ENCODE data around the gene CDT1.

The CDT1 gene

DNA sequence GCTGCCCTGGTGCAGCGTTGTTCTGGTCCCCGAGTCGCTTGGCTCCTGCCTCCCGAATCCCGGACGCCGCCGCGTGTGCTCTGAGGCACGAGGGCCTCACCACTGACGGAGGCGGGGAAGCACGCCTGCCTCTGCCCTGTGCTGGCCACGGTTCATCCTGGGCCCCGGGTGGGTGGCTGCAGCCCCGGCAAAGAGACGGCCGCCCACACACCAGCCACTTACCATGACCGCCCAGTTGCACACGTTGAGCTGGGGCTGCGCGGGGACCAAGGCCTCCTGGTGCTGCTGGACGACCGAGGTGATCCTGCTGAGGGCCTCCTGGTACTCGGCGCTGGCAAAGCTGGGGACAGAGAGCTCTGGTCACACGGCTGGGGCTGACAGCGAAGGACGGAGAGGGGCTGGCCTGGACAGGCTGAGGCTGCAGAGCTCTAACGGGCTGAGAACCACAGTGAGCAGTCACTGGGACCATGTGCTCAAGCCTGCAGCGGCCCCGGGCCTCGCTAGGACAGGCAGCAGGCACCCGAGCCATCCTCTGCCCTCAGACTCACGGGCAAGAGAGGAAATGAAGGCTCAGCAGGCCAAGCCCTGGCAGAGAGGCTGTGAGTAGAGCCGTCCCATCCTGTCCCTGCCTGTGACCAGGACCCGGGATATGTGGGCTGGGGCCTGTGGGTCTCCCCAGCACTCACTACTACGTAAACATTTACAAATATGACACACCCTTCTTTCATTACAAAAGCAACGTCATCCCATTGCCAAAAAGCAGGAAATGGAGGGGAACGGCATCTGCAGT is 14.4 kb downstream of the CDT1 start:
- peak overlapping the region; percentile 18 for H4K91ac ChIP-seq (ENCODE audit: low read length)
- H2AFZ ChIP-seq (ENCODE audit: low read depth, low read length): no peak overlapping the region
- H3K79me1 ChIP-seq (replicated peaks; ENCODE audit: low read length, poor library complexity, severe bottlenecking): no peaks in the 10 kb centered on the region
- H3K4me2 ChIP-seq (ENCODE audit: low read length, poor library complexity, severe bottlenecking): no peak overlapping the region
- no peak overlapping the region for H2BK12ac ChIP-seq (ENCODE audit: low read length in 2 of 2)
- H3K4ac ChIP-seq (ENCODE audit: low read depth in 1 of 2, low read length in 2 of 2): no peak overlapping the region
- H3K27ac ChIP-seq (ENCODE audit: low read length, poor library complexity, severe bottlenecking): no peak overlapping the region
- no peak overlapping the region for H3K18ac ChIP-seq (ENCODE audit: low read depth in 1 of 2, low read length in 2 of 2)
- H2BK5ac ChIP-seq (ENCODE audit: low read depth, low read length, poor library complexity, severe bottlenecking): no peak overlapping the region
- no peak overlapping the region for H3K4me3 ChIP-seq (ENCODE audit: insufficient read depth in 1 of 2, low read depth in 1 of 2, low read length in 2 of 2)
- H3K9me3 ChIP-seq (ENCODE audit: control insufficient read depth, low read length): no peaks in the 10 kb centered on the region
- peaks cover 5% of the 10 kb centered on the region for H3K4me1 ChIP-seq (ENCODE audit: control insufficient read depth, insufficient read depth, low read depth, low read length)
- H3K9ac ChIP-seq (ENCODE audit: low read length): no peak overlapping the region
- no peak overlapping the region for H2BK120ac ChIP-seq (ENCODE audit: low read depth, low read length)
- no peak overlapping the region for H2AK5ac ChIP-seq (ENCODE audit: low read length, severe bottlenecking)
- H3K14ac ChIP-seq (ENCODE audit: low read length in 2 of 2): no peak overlapping the region
- no peak overlapping the region for H4K8ac ChIP-seq (ENCODE audit: low read length)
- H3K36me3 ChIP-seq (ENCODE audit: control insufficient read depth in 1 of 2, insufficient read depth in 2 of 2, low read depth in 1 of 2, low read length in 2 of 2): peaks cover 14 to 36% of the 10 kb centered on the region in 2 experiments
- no peak overlapping the region for H3K23ac ChIP-seq (ENCODE audit: low read length in 2 of 2)
- no peak overlapping the region for H2BK15ac ChIP-seq (ENCODE audit: low read depth, poor library complexity, severe bottlenecking)
- DNase-seq: no peak
- no peaks in the 10 kb centered on the region for H3K27me3 ChIP-seq (ENCODE audit: control insufficient read depth in 1 of 2, insufficient read depth in 1 of 2, low read length in 2 of 2)
- WGBS: 89% methylated on average over 40 of the region's 40 CpGs

DNA sequence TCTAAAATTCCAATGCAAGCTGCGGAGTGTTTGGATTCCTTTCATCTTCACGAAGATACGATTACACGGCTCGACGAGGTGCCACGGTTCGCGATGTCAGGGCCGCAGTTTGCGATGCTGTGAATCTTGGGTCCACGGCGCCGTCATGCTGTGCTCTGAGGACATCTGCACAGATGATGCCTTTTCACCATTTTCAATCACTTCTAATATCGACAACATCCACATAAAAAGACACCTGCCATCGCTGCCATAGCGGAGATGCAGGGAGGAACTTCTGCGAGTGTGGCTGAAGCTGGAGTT is 14.9 kb downstream of the CDT1 start:
- Histone ChIP-seq H3K4me3 (ENCODE audit: insufficient read depth in 1 of 2, low read depth in 1 of 2, low read length in 2 of 2) (no peak overlapping the region), H2BK15ac (ENCODE audit: low read depth, poor library complexity, severe bottlenecking) (no peak overlapping the region), H4K91ac (ENCODE audit: low read length) (no peak overlapping the region), H2BK5ac (ENCODE audit: low read depth, low read length, poor library complexity, severe bottlenecking) (no peak overlapping the region), H3K4ac (ENCODE audit: low read depth in 1 of 2, low read length in 2 of 2) (no peak overlapping the region), H2AFZ (ENCODE audit: low read depth, low read length) (no peak overlapping the region), H2AK5ac (ENCODE audit: low read length, severe bottlenecking) (no peak overlapping the region), H3K9ac (ENCODE audit: low read length) (no peak overlapping the region), H2BK120ac (ENCODE audit: low read depth, low read length) (no peak overlapping the region), H3K79me1 (replicated peaks; ENCODE audit: low read length, poor library complexity, severe bottlenecking) (no peaks in the 10 kb centered on the region), H3K4me1 (ENCODE audit: control insufficient read depth, insufficient read depth, low read depth, low read length) (peaks cover 5% of the 10 kb centered on the region), H3K27me3 (ENCODE audit: control insufficient read depth in 1 of 2, insufficient read depth in 1 of 2, low read length in 2 of 2) (no peaks in the 10 kb centered on the region), H3K9me3 (ENCODE audit: control insufficient read depth, low read length) (no peaks in the 10 kb centered on the region), H3K18ac (ENCODE audit: low read depth in 1 of 2, low read length in 2 of 2) (no peak overlapping the region), H3K36me3 (ENCODE audit: control insufficient read depth in 1 of 2, insufficient read depth in 2 of 2, low read depth in 1 of 2, low read length in 2 of 2) (peaks cover 16 to 37% of the 10 kb centered on the region in 2 experiments), H2BK12ac (ENCODE audit: low read length in 2 of 2) (no peak overlapping the region), H3K4me2 (ENCODE audit: low read length, poor library complexity, severe bottlenecking) (no peak overlapping the region), H4K8ac (ENCODE audit: low read length) (no peak overlapping the region), H3K27ac (ENCODE audit: low read length, poor library complexity, severe bottlenecking) (no peak overlapping the region), H3K14ac (ENCODE audit: low read length in 2 of 2) (no peak overlapping the region), H3K23ac (ENCODE audit: low read length in 2 of 2) (no peak overlapping the region)
- DNase-seq: no peak
- 93% methylated on average over 18 of the region's 18 CpGs for WGBS

DNA sequence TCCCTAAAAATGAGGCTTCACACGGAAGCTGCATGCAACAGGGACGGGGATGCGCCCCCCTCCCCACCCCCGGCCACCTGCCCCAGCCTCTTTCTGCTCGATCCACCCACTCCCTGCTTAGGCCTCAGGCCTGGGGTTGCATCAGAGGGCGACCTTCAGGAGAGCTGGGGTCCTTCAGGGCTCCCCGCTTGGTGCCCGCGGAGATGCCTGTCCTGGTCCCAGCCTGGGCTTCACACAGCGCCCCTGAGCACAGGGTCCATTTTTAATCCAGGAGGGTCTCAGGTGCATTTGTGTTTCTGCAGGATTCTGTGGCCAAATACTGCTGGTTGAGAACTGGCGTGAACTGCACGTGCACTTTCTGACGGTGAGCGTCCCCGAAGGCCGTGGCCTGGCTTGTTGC is 15.5 kb downstream of the CDT1 start:
- 85% methylated on average over 15 of the region's 16 CpGs for WGBS

DNA sequence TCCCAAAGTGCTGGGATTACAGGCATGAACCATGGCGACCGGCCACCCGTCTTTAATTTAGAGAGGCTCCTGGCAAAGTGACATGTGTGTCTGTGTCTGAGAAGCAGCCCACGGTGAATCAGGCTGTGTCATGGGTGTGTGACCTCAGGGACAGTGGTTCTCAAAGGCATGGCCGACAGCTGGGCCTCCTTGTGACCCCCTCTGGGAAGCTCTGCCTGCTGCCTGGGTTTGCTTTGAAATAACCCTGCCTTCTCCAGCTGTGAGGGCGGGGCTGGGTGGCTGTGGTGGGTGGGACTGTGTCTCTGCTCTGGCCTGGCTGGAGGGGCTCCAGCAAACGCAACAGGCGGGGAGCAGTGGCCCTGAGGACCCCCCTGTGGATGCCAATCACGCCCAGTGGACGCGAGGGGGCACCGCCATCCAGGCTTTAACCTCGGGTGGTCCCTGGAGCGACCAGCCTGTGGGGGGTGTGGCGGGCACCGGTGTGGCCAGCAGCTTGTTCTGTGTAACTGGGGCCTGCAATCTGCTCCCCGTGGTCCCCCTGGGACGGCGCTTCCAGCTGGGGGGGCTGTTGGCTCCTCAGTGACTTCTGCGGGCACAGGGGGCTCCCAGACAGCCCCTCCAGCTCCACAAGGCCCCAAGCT is 16.9 kb downstream of the CDT1 start:
- no peak overlapping the region for H4K8ac ChIP-seq (ENCODE audit: low read length)
- H3K9me3 ChIP-seq (ENCODE audit: control insufficient read depth, low read length): no peaks in the 10 kb centered on the region
- no peaks in the 10 kb centered on the region for H3K27me3 ChIP-seq (ENCODE audit: control insufficient read depth in 1 of 2, insufficient read depth in 1 of 2, low read length in 2 of 2)
- no peak overlapping the region for H3K23ac ChIP-seq (ENCODE audit: low read length in 2 of 2)
- no peak overlapping the region for H2BK12ac ChIP-seq (ENCODE audit: low read length in 2 of 2)
- H2BK15ac ChIP-seq (ENCODE audit: low read depth, poor library complexity, severe bottlenecking): no peak overlapping the region
- no peak overlapping the region for H3K4me2 ChIP-seq (ENCODE audit: low read length, poor library complexity, severe bottlenecking)
- H2BK120ac ChIP-seq (ENCODE audit: low read depth, low read length): no peak overlapping the region
- peaks cover 5% of the 10 kb centered on the region for H3K4me1 ChIP-seq (ENCODE audit: control insufficient read depth, insufficient read depth, low read depth, low read length)
- H3K79me1 ChIP-seq (replicated peaks; ENCODE audit: low read length, poor library complexity, severe bottlenecking): no peaks in the 10 kb centered on the region
- H3K4ac ChIP-seq (ENCODE audit: low read depth in 1 of 2, low read length in 2 of 2): no peak overlapping the region
- H3K14ac ChIP-seq (ENCODE audit: low read length in 2 of 2): no peak overlapping the region
- H3K36me3 ChIP-seq (ENCODE audit: control insufficient read depth in 1 of 2, insufficient read depth in 2 of 2, low read depth in 1 of 2, low read length in 2 of 2): peaks cover 24 to 55% of the 10 kb centered on the region in 2 experiments
- no peak overlapping the region for H2AK5ac ChIP-seq (ENCODE audit: low read length, severe bottlenecking)
- no peak overlapping the region for H3K4me3 ChIP-seq (ENCODE audit: insufficient read depth in 1 of 2, low read depth in 1 of 2, low read length in 2 of 2)
- no peak for DNase-seq
- 91% methylated on average over 20 of the region's 20 CpGs for WGBS
- H2BK5ac ChIP-seq (ENCODE audit: low read depth, low read length, poor library complexity, severe bottlenecking): no peak overlapping the region
- H3K9ac ChIP-seq (ENCODE audit: low read length): no peak overlapping the region
- H2AFZ ChIP-seq (ENCODE audit: low read depth, low read length): no peak overlapping the region
- H4K91ac ChIP-seq (ENCODE audit: low read length): no peak overlapping the region
- no peak overlapping the region for H3K18ac ChIP-seq (ENCODE audit: low read depth in 1 of 2, low read length in 2 of 2)
- no peak overlapping the region for H3K27ac ChIP-seq (ENCODE audit: low read length, poor library complexity, severe bottlenecking)

More for the DNA sequence above, 15.5 kb downstream of the CDT1 start:
- no peak overlapping the region for H3K4ac ChIP-seq (ENCODE audit: low read depth in 1 of 2, low read length in 2 of 2)
- no peaks in the 10 kb centered on the region for H3K27me3 ChIP-seq (ENCODE audit: control insufficient read depth in 1 of 2, insufficient read depth in 1 of 2, low read length in 2 of 2)
- no peak overlapping the region for H3K9ac ChIP-seq (ENCODE audit: low read length)
- no peak overlapping the region for H4K91ac ChIP-seq (ENCODE audit: low read length)
- no peak overlapping the region for H4K8ac ChIP-seq (ENCODE audit: low read length)
- H3K4me3 ChIP-seq (ENCODE audit: insufficient read depth in 1 of 2, low read depth in 1 of 2, low read length in 2 of 2): no peak overlapping the region
- no peak overlapping the region for H2AK5ac ChIP-seq (ENCODE audit: low read length, severe bottlenecking)
- no peak overlapping the region for H3K27ac ChIP-seq (ENCODE audit: low read length, poor library complexity, severe bottlenecking)
- no peak overlapping the region for H2BK5ac ChIP-seq (ENCODE audit: low read depth, low read length, poor library complexity, severe bottlenecking)
- H2BK120ac ChIP-seq (ENCODE audit: low read depth, low read length): no peak overlapping the region
- no peak overlapping the region for H2BK15ac ChIP-seq (ENCODE audit: low read depth, poor library complexity, severe bottlenecking)
- no peak overlapping the region for H2BK12ac ChIP-seq (ENCODE audit: low read length in 2 of 2)
- H3K9me3 ChIP-seq (ENCODE audit: control insufficient read depth, low read length): no peaks in the 10 kb centered on the region
- H2AFZ ChIP-seq (ENCODE audit: low read depth, low read length): no peak overlapping the region
- no peak overlapping the region for H3K4me2 ChIP-seq (ENCODE audit: low read length, poor library complexity, severe bottlenecking)
- peaks cover 17 to 43% of the 10 kb centered on the region in 2 experiments for H3K36me3 ChIP-seq (ENCODE audit: control insufficient read depth in 1 of 2, insufficient read depth in 2 of 2, low read depth in 1 of 2, low read length in 2 of 2)
- no peaks in the 10 kb centered on the region for H3K79me1 ChIP-seq (replicated peaks; ENCODE audit: low read length, poor library complexity, severe bottlenecking)
- H3K23ac ChIP-seq (ENCODE audit: low read length in 2 of 2): no peak overlapping the region
- no peak for DNase-seq
- no peak overlapping the region for H3K18ac ChIP-seq (ENCODE audit: low read depth in 1 of 2, low read length in 2 of 2)
- no peak overlapping the region for H3K14ac ChIP-seq (ENCODE audit: low read length in 2 of 2)
- H3K4me1 ChIP-seq (ENCODE audit: control insufficient read depth, insufficient read depth, low read depth, low read length): peaks cover 5% of the 10 kb centered on the region

Data from mesenchymal stem cell (in vitro differentiated cells and primary cell).